NCI-H1436 (cell line): ENCODE measurements around the gene NARF.

Source experiments
- DNase-seq: peaks from one replicate; lab custom pipeline; 2025; lab: John Stamatoyannopoulos, UW

NARF gene

GRCh38 chr17:82474223-82475010 is 15.9 kb downstream of the NARF start:
- DNase-seq = no peak

GRCh38 chr17:82475458-82475857 is 16.9 kb downstream of the NARF start:
- no peak for DNase-seq

- no peak for DNase-seq
Observed at GRCh38 chr17:82477934-82478333, 19.4 kb downstream of the NARF start.

- DNase-seq = no peak
Observed at GRCh38 chr17:82479602-82480001, 21.1 kb downstream of the NARF start.

GRCh38 chr17:82480318-82480717 is 21.8 kb downstream of the NARF start:
- no peak for DNase-seq

GRCh38 chr17:82483204-82483660 is 24.7 kb downstream of the NARF start:
- no peak for DNase-seq

GRCh38 chr17:82483836-82484235 is 25.3 kb downstream of the NARF start:
- DNase-seq = no peak

GRCh38 chr17:82486231-82487094 is 27.9 kb downstream of the NARF start:
- no peak for DNase-seq

GRCh38 chr17:82487910-82488309 is 29.4 kb downstream of the NARF start:
- no peak for DNase-seq

GRCh38 chr17:82489117-82489516 is 30.6 kb downstream of the NARF start:
- no peak for DNase-seq

- DNase-seq = no peak
Observed at GRCh38 chr17:82489851-82490511, 31.4 kb downstream of the NARF start.

- DNase-seq = no peak
Observed at GRCh38 chr17:82490512-82491195, 32.1 kb downstream of the NARF start.

GRCh38 chr17:82491196-82491530 is 32.6 kb downstream of the NARF start:
- DNase-seq = no peak

GRCh38 chr17:82491533-82491932 is 33.0 kb downstream of the NARF start:
- no peak for DNase-seq

- DNase-seq = no peak
Observed at GRCh38 chr17:82492643-82493225, 34.2 kb downstream of the NARF start.

- DNase-seq = no peak
Observed at GRCh38 chr17:82493226-82493781, 34.8 kb downstream of the NARF start.

GRCh38 chr17:82494236-82495055 is 35.9 kb downstream of the NARF start:
- DNase-seq = peak; percentile 93

- peak; percentile 90 for DNase-seq
Observed at GRCh38 chr17:82495844-82496528, 37.4 kb downstream of the NARF start.

GRCh38 chr17:82496529-82497434 is 38.2 kb downstream of the NARF start:
- peak; percentile 97 for DNase-seq
